Raji (cell line): ENCODE data around the gene BTBD16.

ENCODE experiments used
- POLR2A ChIP-seq: IDR thresholded peaks from 2 replicates; pipeline ENCODE4 v1.6.1; 2011; ENCODE audit warnings: low read depth, low read length, control low read depth; ENCODE audit not compliant: insufficient read depth

Gene BTBD16

DNA sequence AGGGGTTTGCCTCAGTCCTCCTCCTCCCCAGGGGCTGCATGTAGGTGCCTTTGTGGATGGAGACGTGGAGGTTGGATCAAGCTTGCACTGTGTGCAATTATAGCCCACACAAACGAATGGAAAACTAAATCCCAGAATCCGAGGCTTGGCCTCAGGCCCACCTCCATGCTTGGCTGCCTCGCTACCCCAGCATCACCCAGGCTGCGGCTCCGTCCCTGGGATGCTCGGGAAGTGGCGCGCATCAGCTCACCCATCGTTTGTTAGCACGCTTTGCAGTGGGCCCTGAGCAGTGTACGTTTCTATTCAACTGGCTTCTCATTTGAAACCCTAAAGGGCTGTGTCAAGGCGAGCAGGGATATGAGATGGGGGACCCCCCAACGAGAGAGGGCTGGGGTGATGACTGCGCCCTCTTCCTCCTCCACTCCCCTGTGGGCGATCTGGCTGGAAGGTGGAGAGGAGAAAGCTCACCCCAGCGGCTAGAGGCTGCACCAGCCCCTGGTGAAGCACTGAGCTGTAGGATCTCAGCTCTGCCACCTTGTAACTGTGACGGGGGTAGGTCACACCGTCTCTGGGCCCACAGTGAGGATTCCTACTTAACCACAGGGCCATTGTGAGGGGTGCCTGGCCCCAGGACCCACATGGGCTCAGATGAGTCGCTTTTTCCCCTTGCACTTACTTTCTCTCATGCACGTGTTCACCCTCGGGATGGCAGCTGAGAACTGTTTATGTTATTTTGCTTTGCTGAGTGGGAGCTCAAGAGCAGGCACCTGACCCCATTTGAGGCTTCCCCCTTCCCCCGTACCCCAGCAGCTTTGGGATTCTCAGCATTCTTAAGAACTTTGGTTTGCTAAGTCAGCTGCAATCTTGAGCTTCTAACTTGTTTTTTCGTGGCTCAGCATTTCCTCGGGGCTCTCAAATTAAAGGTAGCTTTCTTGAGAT lies 12.7 kb upstream of the BTBD16 start:
- no peak for TF ChIP-seq POLR2A

DNA sequence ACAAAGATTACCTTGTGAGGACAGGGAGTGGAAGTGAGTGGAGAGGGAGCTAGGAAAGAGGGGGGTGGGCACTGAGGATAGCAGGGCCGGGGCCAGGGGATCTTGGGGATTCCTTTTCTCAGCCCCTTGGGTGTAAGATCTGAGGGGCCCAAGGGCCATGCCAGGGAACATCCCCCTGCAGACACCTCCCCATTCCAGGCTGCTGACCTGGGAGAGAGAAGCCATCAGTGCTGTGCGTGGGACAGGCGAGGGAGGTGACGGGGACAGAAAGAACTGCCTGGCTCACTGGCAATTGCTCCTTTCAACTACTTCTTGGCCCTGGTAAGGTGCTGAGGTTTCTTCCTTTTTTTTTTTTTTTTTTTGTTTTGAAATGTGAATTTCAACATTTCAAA lies 12.0 kb upstream of the BTBD16 start:
- TF ChIP-seq POLR2A, result no peak

DNA sequence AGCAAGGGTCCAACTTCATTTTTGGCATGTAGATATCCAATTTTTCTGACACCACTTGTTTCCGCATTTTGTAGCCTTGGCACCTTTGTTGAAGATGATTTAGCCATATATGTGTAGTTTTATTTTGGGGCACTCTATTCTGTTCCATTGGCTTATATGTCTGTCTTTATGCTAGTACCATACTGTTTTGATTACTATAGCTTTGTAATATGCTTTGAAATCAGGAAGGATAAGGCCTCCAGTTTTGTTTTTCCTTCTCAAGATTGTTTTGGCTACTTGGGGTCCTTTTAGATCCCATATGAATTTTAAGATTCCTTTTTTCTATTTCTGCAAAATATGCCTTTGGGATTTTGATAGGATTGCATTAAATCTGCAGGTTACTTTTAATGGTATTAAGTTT lies 9.5 kb upstream of the BTBD16 start:
- TF ChIP-seq POLR2A, result no peak

DNA sequence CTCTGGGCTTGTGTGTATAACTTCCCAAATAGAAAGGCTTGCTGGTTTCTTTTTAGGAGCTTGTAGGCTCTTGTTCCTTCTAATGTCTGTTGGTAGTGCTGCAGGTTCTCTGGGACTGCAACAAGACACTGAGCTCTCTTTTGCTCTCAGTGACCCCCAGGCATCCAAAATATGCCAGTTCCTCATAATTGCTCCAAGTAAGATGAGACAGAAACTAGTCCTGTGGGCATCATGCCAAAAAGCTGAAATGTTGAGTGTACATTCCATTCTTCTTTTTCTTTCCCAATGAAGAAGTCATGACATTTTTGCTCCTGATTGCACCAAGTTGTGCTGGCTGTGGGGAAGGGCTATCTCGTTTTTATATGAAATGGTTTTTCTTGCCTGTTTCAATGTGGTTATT lies 7.1 kb upstream of the BTBD16 start:
- no peak for TF ChIP-seq POLR2A

DNA sequence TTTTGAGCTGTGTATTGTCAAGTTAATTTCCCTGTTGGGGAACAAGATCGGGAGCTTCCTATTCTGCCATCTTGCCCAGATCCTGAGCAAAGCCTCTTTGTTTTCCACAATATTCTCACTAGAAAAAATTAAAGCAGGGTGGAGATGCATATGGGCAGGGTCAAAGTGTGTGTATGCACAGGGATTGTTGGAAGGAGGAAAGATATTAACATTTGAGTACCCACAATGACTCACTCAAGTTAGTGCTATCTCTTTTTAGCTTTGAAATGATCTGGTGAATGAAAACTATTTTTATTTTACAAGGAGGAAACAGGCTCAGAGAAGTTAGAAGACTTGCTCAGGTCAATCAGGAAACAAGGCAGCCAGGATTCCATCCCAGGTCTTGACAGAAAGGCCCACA lies 6.7 kb upstream of the BTBD16 start:
- no peak for TF ChIP-seq POLR2A

DNA sequence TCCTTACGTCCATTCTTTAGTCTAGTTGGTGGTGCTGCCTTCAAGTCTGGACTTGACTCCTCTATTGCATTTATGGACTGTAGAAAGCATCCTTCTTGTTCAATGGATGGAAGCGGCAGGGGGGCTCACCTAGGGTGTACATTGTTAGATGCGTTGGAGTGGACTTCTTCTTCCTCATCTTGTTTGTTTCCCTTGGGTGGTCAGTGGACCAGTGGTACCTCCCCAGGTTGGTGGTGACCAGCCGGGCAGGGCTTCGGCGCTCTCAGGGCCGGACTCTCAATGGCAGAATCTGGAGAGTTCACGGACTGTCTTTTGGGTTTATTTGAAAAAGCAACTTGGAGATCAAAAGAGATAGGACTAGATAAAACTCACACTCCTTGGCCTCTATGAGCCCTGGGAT lies 6.2 kb upstream of the BTBD16 start:
- no peak for TF ChIP-seq POLR2A

DNA sequence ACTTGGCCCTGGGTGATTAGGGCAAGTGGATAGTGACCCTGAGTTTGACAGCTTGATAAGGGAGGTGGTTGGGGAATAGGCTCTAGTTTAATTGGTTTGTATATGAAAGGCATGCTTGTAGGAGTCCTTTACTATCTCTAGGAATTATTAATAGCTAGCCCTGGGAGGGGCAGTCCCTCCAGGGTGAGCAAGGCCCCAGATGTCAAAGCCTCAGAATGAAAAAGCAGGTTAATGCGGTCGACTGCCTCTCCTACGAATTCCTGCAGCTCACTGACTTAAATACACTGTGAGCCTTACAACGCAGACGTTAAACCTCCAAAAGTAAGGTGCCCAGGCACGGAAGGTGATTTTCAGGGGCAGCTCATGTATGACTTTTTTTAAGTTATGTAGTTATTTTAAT lies 5.2 kb upstream of the BTBD16 start:
- no peak for TF ChIP-seq POLR2A

DNA sequence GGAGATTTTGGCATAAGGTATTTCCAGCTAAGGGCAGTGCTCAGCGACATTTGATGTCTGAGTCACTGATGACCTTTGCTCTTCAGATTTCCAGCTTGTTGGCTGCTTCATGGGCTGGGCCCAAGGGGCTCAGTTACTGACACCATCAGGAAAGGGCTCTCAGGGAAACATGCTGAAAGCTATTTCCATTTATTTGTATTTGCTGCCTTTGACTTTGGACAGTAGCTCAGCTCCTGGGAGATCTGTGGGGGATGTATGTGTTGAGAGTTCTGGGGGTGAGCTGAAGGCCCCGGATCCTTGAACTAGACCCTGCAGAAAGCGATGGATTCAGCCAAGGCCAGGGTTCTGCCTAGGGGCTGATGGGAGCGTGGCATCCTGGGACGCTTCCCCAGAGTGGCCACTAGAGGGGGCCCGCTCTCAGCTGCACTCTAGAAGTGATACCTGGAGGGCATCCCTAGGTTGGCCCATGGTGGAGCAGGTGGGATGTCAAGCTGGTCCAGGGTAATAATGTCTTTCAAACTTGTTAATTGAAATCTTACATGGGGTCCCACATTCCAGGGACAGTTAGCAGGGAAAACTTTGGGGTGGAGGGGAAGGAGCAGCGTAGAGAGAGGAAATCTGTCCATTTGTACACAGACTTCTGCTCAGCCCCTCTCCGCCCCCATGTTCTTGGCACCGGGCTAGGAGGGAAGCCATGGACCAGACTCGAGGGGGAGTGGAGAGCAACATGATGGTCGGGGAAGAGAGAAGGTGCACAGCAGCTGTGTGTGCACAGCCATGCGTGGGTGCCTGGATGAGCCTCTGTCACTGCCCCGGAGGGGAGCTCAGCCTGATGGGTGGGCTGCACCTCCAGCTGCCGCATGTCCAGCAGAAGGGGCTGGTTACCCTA lies 3.0 kb upstream of the BTBD16 start:
- TF ChIP-seq POLR2A, result no peak

DNA sequence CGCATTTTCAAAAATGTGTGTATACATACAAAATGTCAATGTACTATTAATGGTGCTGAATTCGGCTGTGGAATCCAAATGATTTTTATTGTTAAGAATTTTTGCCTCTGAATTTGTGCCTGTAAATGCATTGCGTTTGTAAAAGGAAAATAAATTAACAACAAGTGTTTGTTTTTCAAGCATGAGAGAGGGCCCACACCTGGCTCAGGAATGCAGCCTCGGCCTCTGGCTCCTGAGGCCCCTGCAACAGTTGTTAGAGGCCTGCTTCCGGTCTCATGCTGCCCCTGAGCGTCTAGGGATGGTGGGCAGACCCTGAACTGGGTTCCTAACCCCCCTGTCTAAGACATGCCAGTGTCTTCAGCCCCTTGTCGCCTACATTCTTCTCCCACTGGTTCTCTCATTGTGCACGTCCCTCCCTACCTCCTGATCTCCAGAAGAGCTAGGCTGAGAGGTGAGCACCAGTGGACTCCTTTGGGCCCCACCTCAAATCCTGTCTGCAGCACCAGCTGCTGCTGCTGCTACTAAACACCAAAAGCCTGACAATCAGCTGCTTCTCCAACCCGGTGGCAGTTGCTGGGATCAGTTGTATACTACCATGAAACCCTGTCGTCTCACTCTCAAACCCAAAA lies 1.9 kb upstream of the BTBD16 start:
- no peak for TF ChIP-seq POLR2A

DNA sequence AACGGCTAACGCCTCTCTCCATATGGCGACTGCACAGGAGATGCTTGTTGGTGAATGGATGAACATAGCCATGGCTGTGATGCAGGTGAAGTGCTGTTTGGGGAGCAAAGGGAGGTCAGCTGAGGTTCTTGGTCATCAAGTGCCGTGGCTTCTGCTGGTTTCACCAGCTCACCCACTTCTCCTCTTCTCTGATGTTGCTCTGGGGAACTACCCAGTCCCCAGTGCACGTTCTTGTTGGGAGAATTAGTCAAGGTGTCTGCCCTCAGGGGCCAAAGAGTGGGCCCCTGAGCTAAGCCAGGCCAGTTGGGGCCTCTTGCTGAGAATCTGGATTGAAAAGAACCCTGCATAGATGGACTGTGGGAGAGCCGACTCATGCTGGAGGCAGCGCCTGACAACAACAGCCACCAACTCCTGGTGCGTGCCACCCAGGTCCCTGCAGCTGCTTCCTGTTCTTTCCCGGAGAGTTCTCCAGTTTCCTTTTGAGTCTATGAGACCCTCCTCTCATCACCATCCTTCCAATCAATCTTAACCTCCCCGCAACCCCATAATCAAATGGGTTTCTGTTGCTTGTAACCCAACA lies 3.0 kb downstream of the BTBD16 start:
- no peak for TF ChIP-seq POLR2A

DNA sequence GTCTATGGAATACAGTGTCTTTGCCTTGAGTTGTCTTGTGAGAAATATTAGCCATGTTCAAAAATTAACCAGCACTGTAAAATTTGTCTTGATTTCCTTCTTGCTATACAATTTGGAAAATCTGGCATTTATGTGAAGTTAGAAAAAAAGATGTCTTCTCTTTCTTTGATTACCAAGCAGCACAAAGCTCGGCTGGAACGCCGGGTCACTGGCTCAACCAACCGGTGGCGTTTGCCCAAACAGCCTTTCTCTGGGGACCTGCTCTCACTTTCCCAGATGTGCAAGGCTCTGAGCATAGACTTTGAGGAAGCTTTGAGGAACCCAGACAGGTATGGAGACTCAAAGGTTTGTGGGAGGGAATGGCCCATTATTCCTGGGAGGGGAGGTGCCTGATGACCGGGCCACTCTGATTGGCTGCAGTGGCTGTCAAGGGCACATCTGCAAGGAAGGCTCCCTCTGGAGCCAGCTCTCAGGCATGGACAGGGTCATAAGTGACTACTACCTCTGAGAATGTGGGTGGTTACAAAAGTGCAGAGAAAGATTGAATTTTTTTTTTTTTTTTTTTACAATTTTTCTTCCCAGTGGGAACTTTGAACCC lies 5.6 kb downstream of the BTBD16 start:
- no peak for TF ChIP-seq POLR2A

DNA sequence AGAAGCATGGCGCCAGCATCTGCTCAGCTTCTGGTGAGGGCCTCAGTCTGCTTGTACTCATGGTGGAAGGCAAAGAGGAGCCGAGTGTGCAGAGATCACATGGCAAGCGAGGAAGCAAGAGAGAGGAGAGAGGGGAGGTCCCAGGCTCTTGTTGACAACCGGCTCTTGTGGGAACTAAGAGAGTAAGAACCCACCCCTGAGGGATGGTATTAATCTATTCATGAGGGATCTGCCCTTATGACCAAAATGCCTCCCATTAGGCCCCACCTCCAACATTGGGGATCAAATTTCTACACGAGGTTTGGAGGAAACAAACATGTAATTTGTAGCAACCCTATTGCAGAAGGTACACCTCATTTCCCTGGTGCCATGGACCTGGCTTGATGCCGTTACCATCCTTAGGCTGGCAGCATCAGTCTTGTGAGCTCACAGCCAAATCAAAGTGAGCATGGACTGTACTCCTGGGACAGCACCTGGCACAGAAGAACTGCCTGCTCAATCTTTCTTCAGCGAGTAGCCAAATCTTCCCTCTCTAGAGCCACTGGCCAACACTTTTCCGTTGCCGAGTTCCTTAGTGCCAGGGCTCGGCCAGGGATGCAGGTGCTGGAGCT lies 6.5 kb downstream of the BTBD16 start:
- no peak for TF ChIP-seq POLR2A

DNA sequence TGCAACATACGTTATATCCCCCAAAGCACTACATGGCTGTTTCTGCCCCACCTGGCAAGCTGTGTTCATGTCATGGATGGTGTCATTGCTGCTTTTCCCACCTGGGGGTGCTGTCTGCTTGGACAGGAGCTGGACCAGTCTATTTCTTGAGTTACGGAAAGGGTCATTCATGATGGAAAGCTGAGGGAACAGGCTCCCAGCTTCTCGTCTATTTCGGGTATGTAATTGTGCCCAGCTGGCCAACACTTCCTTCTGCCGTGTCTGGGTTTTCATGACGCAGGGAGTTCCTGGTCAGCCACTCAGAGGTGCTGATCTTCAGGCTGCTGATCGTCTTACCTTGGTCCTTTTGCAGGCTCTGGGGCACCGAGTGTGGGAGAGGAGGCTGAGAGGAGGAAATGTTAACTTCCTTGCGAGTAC lies 8.6 kb downstream of the BTBD16 start:
- TF ChIP-seq POLR2A, result no peak

DNA sequence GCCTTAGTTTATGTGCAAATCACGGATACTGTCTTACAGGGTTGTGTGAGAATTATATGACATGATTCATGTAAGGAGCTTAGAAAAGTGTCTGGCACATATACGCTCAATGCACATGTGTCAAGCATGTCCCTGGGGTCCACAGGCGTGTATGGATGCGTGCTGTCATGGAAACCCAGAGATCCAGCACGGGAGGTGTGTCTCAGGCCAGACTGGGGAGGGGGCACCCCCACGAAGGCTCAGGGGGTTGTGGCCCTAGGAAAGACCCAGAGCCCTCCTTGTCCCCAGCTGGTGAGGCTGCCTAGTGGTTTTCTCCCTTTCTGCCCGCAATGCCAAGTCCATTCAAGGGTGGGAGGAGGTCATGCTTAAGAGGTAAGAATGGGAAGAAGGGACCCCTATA lies 9.1 kb downstream of the BTBD16 start:
- no peak for TF ChIP-seq POLR2A
